Measurements from ENCODE around the gene XKR8.

- TF ChIP-seq, protein P1, sequence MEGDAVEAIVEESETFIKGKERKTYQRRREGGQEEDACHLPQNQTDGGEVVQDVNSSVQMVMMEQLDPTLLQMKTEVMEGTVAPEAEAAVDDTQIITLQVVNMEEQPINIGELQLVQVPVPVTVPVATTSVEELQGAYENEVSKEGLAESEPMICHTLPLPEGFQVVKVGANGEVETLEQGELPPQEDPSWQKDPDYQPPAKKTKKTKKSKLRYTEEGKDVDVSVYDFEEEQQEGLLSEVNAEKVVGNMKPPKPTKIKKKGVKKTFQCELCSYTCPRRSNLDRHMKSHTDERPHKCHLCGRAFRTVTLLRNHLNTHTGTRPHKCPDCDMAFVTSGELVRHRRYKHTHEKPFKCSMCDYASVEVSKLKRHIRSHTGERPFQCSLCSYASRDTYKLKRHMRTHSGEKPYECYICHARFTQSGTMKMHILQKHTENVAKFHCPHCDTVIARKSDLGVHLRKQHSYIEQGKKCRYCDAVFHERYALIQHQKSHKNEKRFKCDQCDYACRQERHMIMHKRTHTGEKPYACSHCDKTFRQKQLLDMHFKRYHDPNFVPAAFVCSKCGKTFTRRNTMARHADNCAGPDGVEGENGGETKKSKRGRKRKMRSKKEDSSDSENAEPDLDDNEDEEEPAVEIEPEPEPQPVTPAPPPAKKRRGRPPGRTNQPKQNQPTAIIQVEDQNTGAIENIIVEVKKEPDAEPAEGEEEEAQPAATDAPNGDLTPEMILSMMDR (conservative IDR thresholded peaks at IDR 0.05 in 1 of 2, IDR thresholded peaks at IDR 0.05 in 1 of 2; ENCODE audit: low read depth in 1 of 2, low read length in 2 of 2) = no peak
- no peak for TF ChIP-seq EZH2 (IDR thresholded peaks at IDR 0.05; ENCODE audit: low read length, missing control alignments)
These were observed 4.7 kb upstream of the XKR8 start for GRCh38 chr1:27955076-27955475.
